ENCODE data around the gene CHST8. TPM values are rescaled to one million over a fixed set of nuclear protein-coding genes. Genes with fewer than 3 reads are reported as not detected.

CHST8 gene
- polyA plus RNA-seq, 1 of the 3 experiments (the other 2 are of a cell fraction): 0.05 TPM

GRCh38 chr19:33613620-33614000, 8.1 kb upstream of the CHST8 start:
- Histone ChIP-seq H3K9me3 (no peaks in the 10 kb centered on the region), H2AFZ (ENCODE audit: low read depth) (no peak overlapping the region), H3F3A (replicated peaks; ENCODE audit: insufficient read depth) (no peaks in the 10 kb centered on the region), H3K4me2 (no peak overlapping the region), H3K27ac (ENCODE audit: low read depth in 2 of 2, low read length in 1 of 2) (no peak overlapping the region), H4K20me1 (ENCODE audit: insufficient read depth) (no peaks in the 10 kb centered on the region), H3K27me3 (ENCODE audit: insufficient read depth) (no peaks in the 10 kb centered on the region), H3K9ac (no peak overlapping the region), H3K79me2 (ENCODE audit: insufficient read depth) (no peaks in the 10 kb centered on the region), H3K36me3 (replicated peaks in 1 of 2; ENCODE audit: control insufficient read depth in 1 of 2, insufficient read depth in 2 of 2, low read length in 1 of 2) (no peaks in the 10 kb centered on the region), H3K4me3 (ENCODE audit: low read depth in 2 of 2, low read length in 1 of 2) (no peak overlapping the region), H3K4me1 (ENCODE audit: control insufficient read depth in 1 of 2, insufficient read depth in 2 of 2, low read depth in 1 of 2, low read length in 1 of 2) (peaks cover 0 to 10% of the 10 kb centered on the region in 2 experiments; a peak in 1 of 4 replicates), H3K9me2 (no peaks in the 10 kb centered on the region)
- WGBS (ENCODE audit: low lambda C conversion rate): 9% methylated on average over 3 of the region's 3 CpGs
- TF ChIP-seq RFX5 (IDR thresholded peaks at IDR 0.05; ENCODE audit: low read length) (no peak), EP300 (IDR thresholded peaks at IDR 0.05; ENCODE audit: borderline replicate concordance in 1 of 2, low read depth in 1 of 2, low read length in 1 of 2) (no peak), NRF1 (IDR thresholded peaks at IDR 0.05; ENCODE audit: low read depth, low read length) (no peak), PBX3 (IDR thresholded peaks at IDR 0.05) (no peak)
- DNase-seq: no peak
- ChIA-PET CTCF (interaction anchor here (0.7 kb wide), 1 partner anchor 183 kb away, joined by 4 read pairs; no protein-coding TSS in a partner anchor), POLR2A (no interaction called here)

GRCh38 chr19:33616346-33616745, 5.4 kb upstream of the CHST8 start:
- ChIA-PET CTCF (interaction anchor here (1.2 kb wide), 1 partner anchor 155 kb away, joined by 3 read pairs; no protein-coding TSS in a partner anchor), POLR2A (no interaction called here)
- H3K27ac ChIP-seq (ENCODE audit: low read depth in 2 of 2, low read length in 1 of 2): no peak overlapping the region
- no peaks in the 10 kb centered on the region for H3K9me2 ChIP-seq
- no peaks in the 10 kb centered on the region for H4K20me1 ChIP-seq (ENCODE audit: insufficient read depth)
- H3F3A ChIP-seq (replicated peaks; ENCODE audit: insufficient read depth): no peaks in the 10 kb centered on the region
- DNase-seq: no peak
- H3K27me3 ChIP-seq (ENCODE audit: insufficient read depth): no peaks in the 10 kb centered on the region
- no peak overlapping the region for H3K9ac ChIP-seq
- peaks cover 0 to 10% of the 10 kb centered on the region in 2 experiments; a peak in 1 of 4 replicates for H3K4me1 ChIP-seq (ENCODE audit: control insufficient read depth in 1 of 2, insufficient read depth in 2 of 2, low read depth in 1 of 2, low read length in 1 of 2)
- no peaks in the 10 kb centered on the region for H3K79me2 ChIP-seq (ENCODE audit: insufficient read depth)
- 17% methylated on average over 1 of the region's 4 CpGs for WGBS (ENCODE audit: low lambda C conversion rate)
- H3K36me3 ChIP-seq (replicated peaks in 1 of 2; ENCODE audit: control insufficient read depth in 1 of 2, insufficient read depth in 2 of 2, low read length in 1 of 2): no peaks in the 10 kb centered on the region
- no peak overlapping the region for H3K4me2 ChIP-seq
- H2AFZ ChIP-seq (ENCODE audit: low read depth): no peak overlapping the region
- H3K4me3 ChIP-seq (ENCODE audit: low read depth in 2 of 2, low read length in 1 of 2): no peak overlapping the region
- H3K9me3 ChIP-seq: no peaks in the 10 kb centered on the region
- TF ChIP-seq NRF1 (IDR thresholded peaks at IDR 0.05; ENCODE audit: low read depth, low read length) (no peak), GATA2 (CRISPR knock-in tag; IDR thresholded peaks at IDR 0.05) (no peak)

GRCh38 chr19:33616857-33617256, 4.9 kb upstream of the CHST8 start:
- Histone ChIP-seq H3K9me2 (no peaks in the 10 kb centered on the region), H3K9me3 (no peaks in the 10 kb centered on the region), H3K27ac (ENCODE audit: low read depth in 2 of 2, low read length in 1 of 2) (no peak overlapping the region), H3K27me3 (ENCODE audit: insufficient read depth) (no peaks in the 10 kb centered on the region), H3K79me2 (ENCODE audit: insufficient read depth) (no peaks in the 10 kb centered on the region), H3K36me3 (replicated peaks in 1 of 2; ENCODE audit: control insufficient read depth in 1 of 2, insufficient read depth in 2 of 2, low read length in 1 of 2) (no peaks in the 10 kb centered on the region), H3K9ac (no peak overlapping the region), H3F3A (replicated peaks; ENCODE audit: insufficient read depth) (no peaks in the 10 kb centered on the region), H4K20me1 (ENCODE audit: insufficient read depth) (no peaks in the 10 kb centered on the region), H3K4me2 (no peak overlapping the region), H3K4me3 (ENCODE audit: low read depth in 2 of 2, low read length in 1 of 2) (no peak overlapping the region), H2AFZ (ENCODE audit: low read depth) (no peak overlapping the region), H3K4me1 (ENCODE audit: control insufficient read depth in 1 of 2, insufficient read depth in 2 of 2, low read depth in 1 of 2, low read length in 1 of 2) (peaks cover 0 to 10% of the 10 kb centered on the region in 2 experiments; a peak in 1 of 4 replicates)
- no peak for DNase-seq
- TF ChIP-seq MAX (IDR thresholded peaks at IDR 0.05; ENCODE audit: low read depth): no peak
- TF ChIP-seq GABPA (IDR thresholded peaks at IDR 0.05; ENCODE audit: low read depth): no peak
- TF ChIP-seq ELF1 (IDR thresholded peaks at IDR 0.05): no peak
- TF ChIP-seq SMC3 (IDR thresholded peaks at IDR 0.05; ENCODE audit: low read depth, low read length): no peak
- no peak for TF ChIP-seq REST (IDR thresholded peaks at IDR 0.05; ENCODE audit: low read depth, low read length)
- no peak for TF ChIP-seq RFX5 (IDR thresholded peaks at IDR 0.05; ENCODE audit: low read length)
- TF ChIP-seq PBX3 (IDR thresholded peaks at IDR 0.05): no peak
- TF ChIP-seq NFIC (IDR thresholded peaks at IDR 0.05; ENCODE audit: borderline replicate concordance): no peak
- no peak for TF ChIP-seq TCF12 (IDR thresholded peaks at IDR 0.05)
- TF ChIP-seq NRF1 (IDR thresholded peaks at IDR 0.05; ENCODE audit: low read depth, low read length): no peak
- no peak for TF ChIP-seq GATA2 (CRISPR knock-in tag; IDR thresholded peaks at IDR 0.05)
- no peak for TF ChIP-seq USF1 (IDR thresholded peaks at IDR 0.05; ENCODE audit: borderline replicate concordance, low read depth)
- CTCF ChIA-PET: interaction anchor here (1.2 kb wide), 1 partner anchor 155 kb away, joined by 3 read pairs; no protein-coding TSS in a partner anchor
- 27% methylated on average over 4 of the region's 4 CpGs for WGBS (ENCODE audit: low lambda C conversion rate)
- POLR2A ChIA-PET: no interaction called here

All from SK-N-SH (cell line).